MCF 10A (cell line): ENCODE measurements around the gene EIF2B2. TPM values are rescaled to one million over a fixed set of nuclear protein-coding genes. Genes with fewer than 3 reads are reported as not detected.
A peak's percentile ranks its signal among the peaks of the same experiment; 100 is the strongest.

ENCODE experiments used
- BruUV-seq: library from RNA; stranded (reverse); fragments of 400-500 nt; replicated peaks from 2 replicates; lab custom pipeline; 2021; lab: Mats Ljungman, UMichigan
- CTCF ChIA-PET: fragments of 300-600 bp; sonication (Branson Sonifier 250); formaldehyde crosslinking; extraction: SDS; loops from one replicate; lab custom pipeline; 2021; ENCODE audit warnings: antibody characterized with exemption, inconsistent platforms; lab: Yijun Ruan, JAX
- POLR2A ChIA-PET: fragments of 300-600, 350-650 bp; sonication (Branson Sonifier 250); formaldehyde crosslinking; extraction: SDS; loops from one replicate; lab custom pipeline; 2020; ENCODE audit warnings: antibody characterized with exemption, inconsistent platforms; lab: Yijun Ruan, JAX
- DNase-seq: peaks from one replicate; pipeline ENCODE4 v3.0.0-alpha.2; 2018; ENCODE audit not compliant: unreplicated experiment
- H3K27ac Mint-ChIP-seq: one replicate; pipeline ENCODE4 v1.8.0; 2022; ENCODE audit warnings: mild to moderate bottlenecking, low read depth, mixed read lengths; ENCODE audit not compliant: unreplicated experiment
- H3K27me3 Mint-ChIP-seq: one replicate; pipeline ENCODE4 v1.8.0; 2022; ENCODE audit warnings: mixed read lengths; ENCODE audit not compliant: insufficient read depth, unreplicated experiment
- H3K36me3 Mint-ChIP-seq: one replicate; pipeline ENCODE4 v1.8.0; 2022; ENCODE audit warnings: mild to moderate bottlenecking, moderate library complexity, mixed read lengths; ENCODE audit not compliant: insufficient read depth, unreplicated experiment
- H3K4me1 Mint-ChIP-seq: one replicate; pipeline ENCODE4 v1.8.0; 2022; ENCODE audit warnings: mixed read lengths; ENCODE audit not compliant: insufficient read depth, unreplicated experiment
- H3K4me3 Mint-ChIP-seq: one replicate; pipeline ENCODE4 v1.8.0; 2022; ENCODE audit warnings: mild to moderate bottlenecking, moderate library complexity, mixed read lengths; ENCODE audit not compliant: unreplicated experiment
- H3K9me3 Mint-ChIP-seq: one replicate; pipeline ENCODE4 v1.8.0; 2022; ENCODE audit warnings: mixed read lengths; ENCODE audit not compliant: unreplicated experiment
- CTCF ChIP-seq: fragments of 200-600 bp; IDR thresholded peaks from one replicate; pipeline ENCODE4 v1.8.0; 2022; ENCODE audit warnings: antibody characterized with exemption, mild to moderate bottlenecking; ENCODE audit not compliant: unreplicated experiment
- intact Hi-C: fragments of 100-400 bp; cut with micrococcal nuclease; formaldehyde crosslinking; loops from 2 replicates; pipeline ENCODE4 v1.14.1; 2022
- total RNA-seq: library from RNA; stranded (reverse); gene quantifications from 2 replicates; pipeline ENCODE4 v1.2.3, GENCODE V29; 2022

Gene EIF2B2
- total RNA-seq, 1 experiment from 2014 or later = 53.8 TPM

- Mint-ChIP-seq H3K27ac (no peak overlapping the region), H3K4me1 (peaks cover 18% of the 10 kb centered on the region), H3K4me3 (no peak overlapping the region), H3K36me3 (peaks cover 7% of the 10 kb centered on the region), H3K27me3 (no peaks in the 10 kb centered on the region), H3K9me3 (no peaks in the 10 kb centered on the region)
- intact Hi-C loops = no loop called here
- no TSS peak for BruUV-seq
- no peak for DNase-seq
- no peak for TF ChIP-seq CTCF
- CTCF ChIA-PET = no interaction called here
- POLR2A ChIA-PET = no interaction called here
Measured at GRCh38 chr14:74962493-74962892, 40.2 kb upstream of the EIF2B2 start.

GRCh38 chr14:74963178-74963704, 39.5 kb upstream of the EIF2B2 start:
- intact Hi-C loops = no loop called here
- no peak overlapping the region for H3K4me3 Mint-ChIP-seq
- ChIA-PET POLR2A (no interaction called here), CTCF (interaction anchor here (1.0 kb wide), 1 partner anchor 692 kb away, joined by 3 read pairs; no protein-coding TSS in a partner anchor)
- no peaks in the 10 kb centered on the region for H3K9me3 Mint-ChIP-seq
- TF ChIP-seq CTCF = no peak
- DNase-seq = no peak
- no TSS peak for BruUV-seq
- H3K27me3 Mint-ChIP-seq = no peaks in the 10 kb centered on the region
- peaks cover 7% of the 10 kb centered on the region for H3K36me3 Mint-ChIP-seq
- H3K27ac Mint-ChIP-seq = no peak overlapping the region
- H3K4me1 Mint-ChIP-seq = peaks cover 18% of the 10 kb centered on the region

GRCh38 chr14:74963705-74964271, 38.9 kb upstream of the EIF2B2 start:
- CTCF ChIA-PET = interaction anchor here (1.0 to 1.9 kb wide), 2 partner anchors 124 to 691 kb away, joined by 3 to 11 read pairs; no protein-coding TSS in a partner anchor

More at GRCh38 chr14:74963705-74964271, 38.9 kb upstream of the EIF2B2 start:
- H3K4me3 Mint-ChIP-seq = no peak overlapping the region
- POLR2A ChIA-PET = interaction anchor here (0.6 to 1.9 kb wide), 3 partner anchors 8 to 39 kb away, joined by 3 to 7 read pairs (median 3); partner anchors contain the start of genes EIF2B2 and PGF
- no peaks in the 10 kb centered on the region for H3K27me3 Mint-ChIP-seq
- no peak overlapping the region for H3K27ac Mint-ChIP-seq
- H3K9me3 Mint-ChIP-seq = no peaks in the 10 kb centered on the region
- no TSS peak for BruUV-seq
- H3K4me1 Mint-ChIP-seq = peaks cover 18% of the 10 kb centered on the region
- TF ChIP-seq CTCF = no peak
- H3K36me3 Mint-ChIP-seq = peaks cover 7% of the 10 kb centered on the region
- DNase-seq = peak; percentile 38
- intact Hi-C loops = no loop called here
